ENCODE data around the gene AGAP1. TPM values are rescaled to one million over a fixed set of nuclear protein-coding genes. Genes with fewer than 3 reads are reported as not detected.

AGAP1 gene
- total RNA-seq, 1 donor from 2014 or later = 9.0 TPM

DNA sequence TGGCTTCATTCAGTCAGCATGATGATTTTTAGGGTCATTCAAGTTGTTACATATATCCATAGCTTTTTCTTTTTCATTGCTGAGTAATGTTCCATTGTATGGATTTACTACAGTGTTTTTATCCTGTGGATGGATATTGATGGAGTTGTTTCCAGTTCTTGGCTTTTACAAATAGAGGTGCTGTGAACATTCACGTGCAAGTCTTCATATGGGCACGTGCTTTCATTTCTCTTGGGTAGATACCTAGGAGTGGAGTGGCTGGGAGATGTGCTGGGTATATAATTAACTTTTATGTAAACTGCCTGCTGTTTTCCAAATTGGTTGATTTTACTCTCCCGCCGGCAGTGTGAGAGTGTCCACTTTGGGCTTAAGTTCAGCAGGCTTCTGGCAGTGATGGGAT lies 16.5 kb downstream of the AGAP1 start:
- DNase-seq = no peak

DNA sequence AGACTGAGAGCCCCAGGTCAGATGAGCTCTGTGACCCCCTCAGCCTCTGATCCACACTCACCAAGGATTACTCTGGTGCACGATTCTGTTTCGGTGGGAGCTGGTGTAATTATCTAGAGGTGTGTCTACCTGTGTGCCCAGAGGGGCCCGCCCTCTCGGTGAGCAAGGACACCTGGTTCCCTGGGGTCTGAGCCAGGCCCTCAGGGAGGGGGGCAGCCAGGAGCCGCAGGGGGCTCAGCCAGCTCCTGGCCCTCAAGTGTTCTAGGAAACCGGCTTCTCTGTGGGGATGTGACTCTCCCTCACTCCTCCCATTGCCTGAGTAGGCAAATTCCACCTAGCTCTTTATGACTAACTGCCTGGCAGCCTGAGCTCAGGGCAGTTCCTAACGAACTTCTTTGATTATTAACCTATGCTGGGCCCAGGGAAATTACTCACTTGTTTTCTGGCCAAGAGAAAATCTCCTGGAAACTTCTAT lies 17.4 kb downstream of the AGAP1 start:
- DNase-seq = peak; percentile 87

DNA sequence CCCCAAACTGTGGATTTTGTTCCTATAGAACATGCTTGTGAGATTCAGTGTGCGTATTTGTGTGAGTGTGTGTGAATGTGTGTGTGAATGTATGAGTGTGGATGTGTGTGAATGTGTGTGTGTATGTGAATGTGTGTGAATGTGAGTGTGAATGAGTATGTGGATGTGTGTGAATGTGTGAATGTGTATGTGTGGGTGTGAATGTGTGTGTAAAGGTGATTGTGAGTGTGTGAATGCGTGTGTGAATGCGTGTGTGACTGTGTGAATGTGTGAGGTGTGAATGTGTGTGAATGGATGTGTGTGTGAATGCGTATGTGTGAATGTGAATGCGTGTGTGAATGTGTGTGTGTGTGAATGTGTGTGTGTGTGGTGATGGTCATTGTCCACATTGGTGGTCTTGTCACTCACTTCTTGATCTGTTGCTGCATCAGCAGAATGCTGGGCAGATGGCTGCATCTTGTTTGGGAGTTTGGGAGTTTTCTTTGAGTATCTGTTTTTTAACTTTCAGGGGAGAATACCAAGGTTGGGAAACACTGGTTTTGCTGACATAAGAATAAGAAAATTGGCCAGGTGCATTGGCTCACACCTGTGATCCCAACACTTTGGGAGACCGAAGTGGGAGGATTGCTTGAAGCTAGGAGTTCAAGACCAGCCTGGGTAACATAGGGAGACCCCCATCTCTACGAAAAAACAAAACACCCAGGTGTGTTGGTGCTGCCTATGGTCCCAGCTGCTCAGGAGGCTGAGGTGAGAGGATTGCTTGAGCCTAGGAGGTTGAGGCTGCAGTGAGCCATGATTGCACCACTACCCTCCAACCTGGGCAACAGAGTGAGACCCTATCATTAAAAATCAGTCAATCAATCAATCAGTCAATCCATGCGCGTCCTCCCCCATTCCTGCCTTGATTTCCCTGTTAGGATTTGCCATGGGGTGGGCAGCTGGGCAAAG lies 18.2 kb downstream of the AGAP1 start:
- DNase-seq = no peak

DNA sequence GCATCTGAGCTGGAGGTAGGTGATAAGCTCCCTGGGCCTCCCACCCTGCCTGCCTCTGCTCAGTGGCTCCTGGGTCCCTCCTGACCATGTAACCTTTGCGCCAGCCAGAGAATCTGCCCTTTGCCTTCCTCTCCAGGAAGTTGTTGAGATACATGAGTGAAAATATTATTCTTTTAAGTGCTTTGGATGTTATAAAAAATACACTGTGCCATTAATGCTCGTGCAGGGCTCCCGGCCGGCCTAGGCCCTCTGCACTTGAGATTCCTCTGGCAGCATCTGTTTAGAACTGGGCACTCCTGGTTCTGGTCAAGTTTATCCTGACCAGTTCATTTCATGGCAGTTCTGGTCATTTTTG lies 18.8 kb downstream of the AGAP1 start:
- DNase-seq = no peak

DNA sequence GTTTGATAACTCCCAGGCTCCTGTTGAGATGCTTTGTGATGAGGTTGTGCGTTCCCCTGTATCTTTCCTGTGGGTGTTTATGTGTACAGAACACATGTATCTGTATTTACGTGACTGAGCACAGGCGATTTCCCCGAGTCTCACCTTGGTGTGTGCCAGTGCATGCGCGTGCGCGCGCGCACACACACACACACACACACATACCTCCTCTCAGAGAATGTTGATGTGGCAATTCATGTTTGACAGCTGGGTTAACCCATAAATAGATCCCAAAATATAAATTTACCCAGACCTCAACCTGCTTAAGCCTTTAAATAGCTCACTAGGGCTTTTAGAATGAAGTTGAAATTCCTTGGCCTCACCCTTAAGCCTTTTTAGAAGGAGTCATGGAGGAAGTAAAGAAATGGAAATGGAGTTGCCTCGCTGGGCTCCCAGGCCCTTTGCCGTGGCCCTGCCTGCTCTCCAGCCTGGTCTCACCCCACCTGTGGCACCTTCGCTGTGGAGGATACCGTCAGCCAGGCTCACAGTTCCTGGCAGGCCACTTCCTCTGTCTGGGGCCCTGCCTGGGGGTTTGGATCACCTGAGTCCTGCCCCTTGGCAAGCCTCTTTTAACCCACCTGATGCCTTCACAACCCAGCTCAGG lies 20.3 kb downstream of the AGAP1 start:
- DNase-seq = no peak

DNA sequence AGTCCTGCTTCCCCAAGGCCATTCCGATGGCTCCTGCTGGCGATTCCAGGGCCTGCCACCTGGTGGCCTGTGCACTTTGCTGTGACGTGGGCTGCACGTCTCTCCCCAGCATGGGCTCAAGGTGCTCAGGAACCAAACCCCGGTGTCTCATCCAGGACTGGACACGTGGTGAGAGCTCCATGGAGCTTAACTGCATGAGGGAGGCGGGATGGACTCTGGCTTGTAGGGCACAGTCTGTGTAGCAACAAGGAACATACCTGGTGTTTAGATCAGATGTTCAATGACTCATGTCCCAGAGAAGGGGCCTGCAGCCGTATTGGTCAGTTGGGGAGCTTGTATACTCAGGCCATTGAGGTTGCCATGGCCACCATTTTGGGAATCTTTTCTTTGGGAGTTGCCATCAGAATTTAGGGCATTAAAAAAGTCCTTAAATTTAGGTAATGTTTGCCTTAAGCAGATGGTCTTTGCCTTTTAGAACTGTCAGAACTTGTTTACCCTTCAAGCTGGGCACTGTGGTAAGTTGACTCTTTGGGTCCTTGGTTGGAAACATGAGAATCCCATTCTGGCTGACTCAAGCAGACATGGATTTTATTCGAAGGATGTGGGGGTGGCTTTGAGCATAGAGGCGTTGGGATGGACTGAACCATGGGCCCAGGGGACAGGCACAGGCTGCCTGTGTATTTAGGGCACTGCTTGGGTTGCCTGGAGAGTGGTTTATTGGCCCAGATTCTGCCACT lies 21.0 kb downstream of the AGAP1 start:
- DNase-seq = no peak

DNA sequence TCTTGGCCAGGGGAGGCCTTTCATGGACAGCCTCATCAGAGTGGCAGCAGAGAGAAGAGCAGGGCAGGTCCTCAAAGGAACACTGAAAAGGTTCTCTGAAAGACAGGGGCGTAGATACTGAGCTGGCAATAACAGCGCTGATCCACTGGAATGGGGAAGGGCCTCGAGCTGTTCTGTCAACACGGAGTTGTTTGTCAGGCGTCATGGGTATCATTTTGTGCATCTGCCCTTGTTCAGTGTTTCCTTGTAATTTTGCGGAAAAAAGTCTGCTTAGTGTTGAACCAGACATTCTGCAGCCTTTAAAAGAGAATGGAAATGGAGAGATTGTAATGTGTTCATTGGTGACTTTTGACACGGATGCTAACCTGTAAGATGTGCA lies 21.5 kb downstream of the AGAP1 start:
- DNase-seq = no peak

DNA sequence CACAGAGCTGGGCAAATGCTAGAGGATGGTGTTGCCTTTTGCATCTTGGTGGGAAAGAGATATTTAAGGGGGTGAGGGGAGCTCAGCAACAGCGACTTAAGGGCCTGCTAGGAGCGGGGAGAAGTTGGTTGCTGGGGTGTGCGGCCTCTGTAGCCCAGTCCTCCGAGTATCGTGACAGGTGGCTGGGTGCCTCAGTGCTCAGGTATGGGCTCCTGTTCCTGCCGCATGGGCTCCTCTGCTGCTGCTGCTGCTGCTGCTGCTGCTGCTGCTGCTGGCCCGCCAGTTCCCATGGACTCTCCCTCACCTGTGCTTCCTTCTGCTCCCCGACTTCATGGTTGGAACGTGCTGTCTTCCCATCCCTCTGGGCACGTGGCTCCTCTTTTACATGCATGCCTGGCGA lies 22.0 kb downstream of the AGAP1 start:
- DNase-seq = no peak

DNA sequence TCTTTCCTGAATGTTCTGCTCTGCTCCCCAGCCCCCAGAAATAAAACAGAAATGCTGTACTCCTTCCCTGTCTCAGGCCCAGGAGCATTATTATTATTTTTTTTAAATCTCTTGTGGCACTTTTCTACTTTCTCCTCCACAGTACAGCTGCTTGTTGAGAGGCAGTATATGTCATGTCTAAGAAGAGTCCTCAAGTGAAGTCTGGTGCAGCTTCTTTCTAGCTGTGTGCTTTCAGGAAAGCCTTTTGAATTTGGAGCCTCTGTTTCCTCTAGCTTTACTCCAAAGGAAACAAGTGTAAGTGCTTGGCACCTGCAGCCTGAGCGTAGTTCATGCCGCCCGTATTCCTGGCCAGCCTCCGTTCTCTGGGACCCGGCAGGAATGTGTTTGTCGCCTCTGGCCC lies 22.4 kb downstream of the AGAP1 start:
- no peak for DNase-seq

DNA sequence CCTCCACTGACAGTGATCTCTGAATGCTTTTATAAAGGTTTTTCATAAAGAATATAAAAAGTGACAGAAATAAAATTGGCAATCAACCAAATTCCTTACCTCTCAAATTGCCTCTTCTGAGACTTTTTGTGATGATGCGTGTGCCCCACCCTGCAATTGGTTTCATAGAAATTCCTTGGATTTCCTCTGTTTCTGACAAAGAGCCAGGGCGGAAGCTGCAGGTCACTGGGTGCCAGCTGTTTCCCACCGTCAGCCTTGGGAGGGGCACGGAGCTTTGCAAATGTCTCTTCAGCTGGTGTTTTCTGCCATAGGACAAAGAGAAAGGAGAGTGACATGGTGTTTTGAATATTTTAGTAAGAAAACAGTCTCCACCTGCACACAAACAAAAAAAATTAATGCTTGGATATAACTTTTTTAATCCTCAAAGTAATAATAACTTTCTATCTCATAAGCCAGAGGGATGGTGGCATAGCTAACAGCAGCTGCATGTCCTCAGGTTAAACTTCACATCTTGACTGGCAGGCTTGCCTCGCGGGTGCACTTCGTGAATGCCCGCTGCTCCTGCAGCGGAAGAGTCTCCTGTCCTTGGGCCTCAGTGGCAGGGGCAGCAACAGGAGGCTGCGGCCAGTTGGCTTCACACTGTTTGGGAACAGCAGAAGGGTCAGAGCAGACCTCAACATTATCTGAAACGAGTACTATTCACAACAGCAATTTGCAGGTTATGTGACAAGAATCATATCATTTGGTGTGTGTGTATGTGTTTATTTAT lies 24.7 kb downstream of the AGAP1 start:
- peak; percentile 83 for DNase-seq

DNA sequence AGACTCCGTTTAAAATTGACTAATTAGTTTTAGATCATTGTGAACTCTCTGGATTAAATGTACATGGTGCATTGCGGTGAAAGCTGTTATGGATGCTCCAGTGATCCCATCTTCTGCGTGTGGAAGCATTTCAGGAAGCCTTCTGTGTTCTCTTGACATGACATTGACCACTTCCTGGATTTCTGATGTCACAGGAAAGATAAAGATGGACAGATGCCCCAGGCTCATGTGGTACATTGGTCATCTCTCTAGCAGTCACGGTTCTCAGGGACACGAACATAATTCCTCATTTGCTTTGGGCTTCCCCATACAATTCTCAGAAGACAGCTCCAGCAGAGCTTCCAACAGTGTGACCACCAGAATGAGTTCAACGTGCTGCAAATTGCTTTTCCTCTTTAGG lies 26.9 kb downstream of the AGAP1 start:
- DNase-seq = no peak

DNA sequence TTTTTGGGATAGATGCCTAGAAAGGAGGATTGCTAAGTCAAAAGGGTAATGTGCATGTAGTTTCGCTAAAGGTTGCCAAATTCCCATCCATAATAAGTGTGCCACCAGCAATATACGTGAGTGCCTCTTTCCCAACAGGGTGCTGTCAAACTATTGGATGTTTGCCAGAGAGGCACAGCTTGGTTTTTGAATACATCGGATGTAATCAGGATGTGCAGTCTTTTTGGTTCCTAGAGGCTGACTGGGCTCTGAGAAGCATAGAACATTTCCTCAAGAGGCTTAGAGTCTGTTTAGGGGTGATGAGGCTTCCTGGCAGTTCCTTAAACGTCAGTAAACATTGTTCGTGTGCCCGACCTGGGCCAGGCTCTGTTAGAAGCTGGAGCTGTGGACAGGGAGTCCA lies 28.0 kb downstream of the AGAP1 start:
- DNase-seq = peak; percentile 59

DNA sequence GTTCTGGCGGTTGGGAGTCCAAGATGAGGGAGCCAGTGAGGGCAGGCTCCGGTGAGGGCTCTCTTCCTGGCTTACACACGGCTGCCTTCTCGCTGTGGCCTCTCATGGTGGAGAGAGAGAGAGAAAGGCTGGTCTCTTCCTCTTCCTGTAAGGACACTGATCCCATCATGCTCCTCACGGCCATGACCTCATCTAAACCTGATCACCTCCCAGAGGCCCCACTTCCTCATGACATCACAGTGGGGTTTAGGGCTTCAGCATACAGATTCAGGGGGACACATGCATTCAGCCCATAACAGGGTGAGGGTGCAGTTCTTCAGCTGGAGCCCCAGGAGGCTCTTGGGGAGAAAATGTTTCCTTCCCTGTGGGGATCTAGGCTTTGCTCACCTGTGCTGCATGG lies 29.2 kb downstream of the AGAP1 start:
- DNase-seq = no peak

DNA sequence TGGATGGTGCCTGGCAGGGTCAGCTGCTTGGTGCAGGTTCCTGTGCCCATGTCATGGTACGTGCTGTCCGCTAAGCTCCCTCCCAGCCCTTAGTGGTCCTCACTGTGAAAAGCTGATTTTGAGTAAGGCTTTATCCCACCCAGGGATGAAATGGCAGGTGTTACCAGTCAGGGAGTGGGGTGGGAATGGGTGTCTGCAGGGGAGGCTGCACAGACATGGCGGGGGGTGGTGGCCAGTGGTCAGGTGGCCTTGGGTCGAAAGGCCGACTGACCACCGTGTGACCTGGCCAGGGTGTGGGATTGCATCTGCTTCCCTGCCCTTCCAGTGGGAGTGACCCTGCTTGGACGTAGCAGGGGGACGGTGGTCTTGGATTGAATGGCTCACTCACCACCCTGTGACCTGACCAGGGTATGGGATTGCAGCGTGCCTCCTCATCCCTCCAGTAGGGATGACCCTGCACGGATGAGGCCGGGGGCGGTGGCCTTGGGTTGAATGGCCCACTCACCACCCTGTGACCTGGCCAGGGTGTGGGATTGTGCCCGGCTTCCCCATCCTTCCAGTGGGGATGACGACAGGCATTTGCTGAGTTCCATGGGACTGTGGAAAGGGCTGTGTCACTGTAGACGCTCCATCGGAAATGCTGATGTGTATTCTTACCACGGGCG lies 29.8 kb downstream of the AGAP1 start:
- DNase-seq = no peak

DNA sequence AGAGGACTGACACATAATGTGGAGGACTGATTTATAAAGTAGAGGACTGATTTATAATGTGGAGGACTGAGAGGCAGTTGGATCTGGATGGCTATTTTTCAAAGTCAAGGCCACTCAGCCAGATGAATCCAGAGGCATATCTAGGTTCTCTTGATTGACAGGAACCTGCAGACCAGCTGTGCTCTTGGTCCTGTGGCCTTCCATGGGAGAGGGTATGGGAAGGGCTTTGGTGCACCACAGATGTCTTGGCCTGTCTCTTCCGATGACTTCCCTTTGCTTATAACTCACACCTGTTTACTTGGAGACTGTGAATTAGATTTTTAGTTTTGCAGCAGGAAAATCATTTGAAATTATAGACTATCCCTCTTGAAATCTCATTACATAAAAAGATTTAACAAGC lies 32.3 kb downstream of the AGAP1 start:
- no peak for DNase-seq

DNA sequence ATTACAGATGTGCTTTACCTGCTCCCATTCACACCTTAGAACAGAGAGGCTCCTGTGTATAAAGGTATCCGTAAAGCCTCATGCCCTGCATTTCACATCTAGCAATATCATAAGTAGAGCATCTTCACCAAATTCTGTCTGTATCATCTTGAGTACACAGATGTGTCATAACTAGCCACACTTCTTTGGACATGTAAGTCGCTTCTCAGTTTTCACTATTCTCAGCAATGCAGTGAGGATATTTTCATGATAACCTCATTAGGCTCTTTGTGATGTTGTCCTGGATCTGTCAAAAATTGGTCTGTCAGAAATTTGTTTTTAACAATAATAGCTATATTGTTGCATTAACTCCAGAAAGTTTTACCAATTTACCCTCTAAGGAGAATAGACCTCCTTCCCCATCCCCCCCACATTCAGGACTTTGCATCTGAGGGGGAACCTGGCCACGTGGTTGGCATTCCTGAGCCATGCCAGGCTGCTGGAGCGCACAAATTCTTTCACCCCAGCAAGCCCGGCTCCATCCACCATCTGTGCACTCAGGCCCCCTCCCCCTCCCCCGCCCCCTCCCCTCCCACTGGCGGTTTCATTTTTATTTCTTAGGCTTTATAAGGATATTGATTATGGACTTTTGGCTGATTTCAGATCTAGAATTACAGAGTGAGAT lies 34.1 kb downstream of the AGAP1 start:
- DNase-seq = no peak

DNA sequence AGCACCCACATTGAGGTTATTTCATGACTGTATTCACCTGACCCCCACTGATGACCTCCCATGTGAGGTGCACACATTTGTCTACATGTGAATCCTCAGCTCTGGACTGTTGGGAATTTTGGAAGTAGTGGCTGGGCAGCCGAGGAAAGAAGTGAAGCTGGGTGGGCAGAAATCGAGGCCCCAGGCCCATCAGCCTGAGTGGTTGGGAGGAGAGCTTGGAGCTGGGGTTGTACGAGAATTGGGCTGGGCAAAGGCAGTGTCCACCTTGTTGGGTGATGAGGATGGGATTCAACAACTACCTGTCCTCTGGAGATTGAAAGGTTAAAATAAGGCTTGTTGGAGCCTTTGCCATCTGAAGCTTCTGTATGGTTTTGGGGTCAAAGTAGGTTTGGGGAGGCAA lies 35.8 kb downstream of the AGAP1 start:
- no peak for DNase-seq

DNA sequence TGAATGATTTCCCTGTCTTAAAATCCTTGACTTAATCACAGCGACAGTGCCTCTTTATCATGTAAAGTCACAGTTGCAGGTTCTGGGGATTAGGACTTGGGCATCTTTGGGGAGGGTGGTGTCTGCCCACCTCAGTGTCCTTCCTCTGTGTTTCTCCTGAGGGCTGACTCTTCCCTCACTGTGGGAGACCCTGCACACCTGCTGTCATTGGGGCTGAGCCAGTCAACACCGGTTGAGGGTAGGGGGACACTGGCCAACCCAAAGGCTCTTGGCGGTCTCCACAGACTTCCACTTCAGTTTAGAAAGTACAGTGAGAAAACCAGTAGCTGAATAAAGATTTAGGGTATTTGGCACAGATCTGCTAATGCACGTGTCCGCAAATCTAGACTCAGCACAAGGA lies 36.9 kb downstream of the AGAP1 start:
- DNase-seq = no peak

DNA sequence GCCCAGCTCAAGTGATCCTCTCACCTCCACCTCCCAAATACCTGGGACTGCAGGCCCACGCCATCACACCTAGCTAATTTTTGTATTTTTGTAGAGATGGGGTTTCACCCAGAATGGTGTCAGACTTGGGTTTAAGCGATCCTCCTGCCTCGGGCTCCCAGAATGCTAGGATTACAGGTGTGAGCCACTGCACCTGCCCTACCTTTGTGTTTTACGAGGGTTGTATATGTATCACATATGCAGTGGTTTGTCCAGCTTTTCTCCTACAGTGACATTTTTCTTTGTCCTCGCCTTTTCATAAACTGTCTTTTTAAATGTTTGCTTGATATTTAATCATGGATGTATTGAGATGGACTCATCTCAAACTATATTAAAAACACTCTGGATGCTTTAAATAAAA lies 38.5 kb downstream of the AGAP1 start:
- no peak for DNase-seq

DNA sequence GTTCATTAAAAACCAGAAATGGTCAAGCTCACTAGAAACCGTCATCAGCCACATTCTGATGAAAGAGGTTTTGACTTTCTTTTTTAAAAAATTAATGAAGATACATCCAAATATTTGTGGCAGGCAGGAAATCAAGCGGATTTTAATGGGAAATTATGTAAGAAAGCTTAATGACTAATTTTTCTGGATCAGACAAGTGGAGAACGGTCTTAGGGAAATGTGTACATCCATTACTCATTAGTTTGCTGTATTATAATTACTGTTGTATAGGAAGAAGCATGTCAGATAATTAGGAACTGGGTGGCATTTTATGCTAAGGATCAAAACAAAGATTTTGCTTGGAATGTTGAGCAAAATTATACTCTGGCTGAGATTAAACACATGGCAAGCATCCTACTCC lies 39.4 kb downstream of the AGAP1 start:
- no peak for DNase-seq

DNA sequence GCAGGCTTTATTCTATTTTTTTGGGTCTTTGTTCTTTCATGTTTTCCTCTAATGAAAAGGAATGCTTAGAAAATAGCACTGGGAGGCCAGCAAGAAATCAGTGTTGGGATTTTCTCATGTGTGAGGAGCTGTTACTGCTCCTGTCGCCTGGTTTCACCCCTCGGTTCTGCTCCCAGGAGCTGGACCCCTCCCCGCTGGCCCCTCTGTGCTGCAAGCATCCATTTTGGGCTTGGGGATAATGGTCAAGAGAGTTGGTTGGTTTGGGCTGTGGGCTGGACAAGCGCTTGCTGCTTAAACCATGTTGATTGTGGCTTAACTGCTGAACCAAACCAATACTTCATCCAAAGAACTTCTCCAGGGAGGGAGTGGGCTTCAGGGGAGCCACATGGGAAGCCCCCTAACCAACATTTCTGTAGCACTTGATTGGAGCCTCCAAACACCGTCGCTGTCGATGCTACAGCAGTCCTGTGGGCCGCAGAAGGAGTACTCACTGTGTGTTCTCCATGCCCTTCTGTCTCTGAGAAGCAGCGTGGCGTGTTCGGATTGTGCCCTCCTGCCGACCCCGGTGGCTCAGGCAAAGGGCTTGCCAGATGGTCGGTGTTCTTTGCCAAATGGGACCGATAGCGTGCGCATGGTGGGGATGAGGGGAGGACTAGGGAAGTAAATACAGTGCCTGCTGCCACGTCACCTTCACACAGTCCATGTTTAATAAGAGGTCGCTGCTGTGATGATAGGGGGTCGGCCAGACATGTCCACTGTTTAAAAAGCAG lies 40.0 kb downstream of the AGAP1 start:
- no peak for DNase-seq
